ENCODE results near the gene ZFP69B. TPM values are rescaled to one million over a fixed set of nuclear protein-coding genes. Genes with fewer than 3 reads are reported as not detected.
"Not testable (repeated sequence)": the region's sequence is repeated elsewhere in the genome, so short reads cannot be mapped to it uniquely, and the experiment has no call there.

Gene ZFP69B
- total RNA-seq, 1 experiment from 2014 or later, result 3.0 TPM

GRCh38 chr1:40432644-40433390 lies 17.5 kb upstream of the ZFP69B start:
- DNase-seq (ENCODE audit: low spot score), result no peak
- in situ Hi-C loops (cut with HindIII; ENCODE audit: low sequenced_read_pairs), result no loop called here

- in situ Hi-C loops (cut with HindIII; ENCODE audit: low sequenced_read_pairs), result no loop called here
Observed at GRCh38 chr1:40435471-40435870, 14.8 kb upstream of the ZFP69B start.

GRCh38 chr1:40435876-40436275 lies 14.4 kb upstream of the ZFP69B start:
- DNase-seq (ENCODE audit: low spot score), result no peak
- in situ Hi-C loops (cut with HindIII; ENCODE audit: low sequenced_read_pairs), result no loop called here

More at GRCh38 chr1:40435471-40435870, 14.8 kb upstream of the ZFP69B start:
- DNase-seq (ENCODE audit: low spot score), result no peak

GRCh38 chr1:40438391-40439015 lies 11.8 kb upstream of the ZFP69B start:
- in situ Hi-C loops (cut with HindIII; ENCODE audit: low sequenced_read_pairs), result no loop called here
- no peak for DNase-seq (ENCODE audit: low spot score)

- in situ Hi-C loops (cut with HindIII; ENCODE audit: low sequenced_read_pairs), result no loop called here
Observed at GRCh38 chr1:40439247-40439646, 11.0 kb upstream of the ZFP69B start.

DNA sequence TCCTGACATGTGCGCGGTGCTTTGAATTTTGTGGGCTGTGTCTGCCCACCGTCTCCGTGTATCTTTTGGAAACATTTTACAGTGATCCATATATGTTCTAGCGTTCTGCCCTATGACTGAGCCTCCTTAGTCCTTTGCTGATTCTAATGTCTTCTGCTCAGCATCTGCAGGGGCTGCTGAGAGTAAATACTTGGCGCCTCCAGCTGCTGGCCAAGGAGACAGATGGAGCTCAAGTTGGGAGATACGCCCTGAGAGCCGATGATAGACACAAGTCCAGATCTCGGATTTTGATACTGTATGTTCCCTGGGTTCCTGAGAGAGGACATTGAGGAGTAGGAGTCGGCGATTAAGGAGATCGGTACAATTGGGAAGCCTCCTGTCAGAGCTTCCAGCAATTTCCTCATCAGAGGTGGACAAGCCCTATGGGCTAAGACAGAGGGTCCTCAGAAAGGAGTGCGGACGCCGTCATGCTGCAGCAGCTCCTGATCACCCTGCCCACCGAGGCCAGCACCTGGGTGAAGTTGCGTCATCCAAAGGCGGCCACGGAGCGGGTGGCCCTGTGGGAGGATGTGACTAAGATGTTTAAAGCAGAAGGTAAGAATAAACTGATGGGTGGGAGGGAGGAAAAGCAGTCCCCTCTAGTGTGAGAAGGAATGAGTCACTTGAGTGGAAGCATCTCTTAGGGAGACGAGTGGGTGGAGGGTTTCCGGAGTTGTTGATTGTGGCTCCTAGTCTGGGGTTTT lies 390 bp downstream of the ZFP69B start:
- in situ Hi-C loops (cut with HindIII; ENCODE audit: low sequenced_read_pairs), result no loop called here
- peak; percentile 50 for DNase-seq (ENCODE audit: low spot score)

More at GRCh38 chr1:40439247-40439646, 11.0 kb upstream of the ZFP69B start:
- no peak for DNase-seq (ENCODE audit: low spot score)

DNA sequence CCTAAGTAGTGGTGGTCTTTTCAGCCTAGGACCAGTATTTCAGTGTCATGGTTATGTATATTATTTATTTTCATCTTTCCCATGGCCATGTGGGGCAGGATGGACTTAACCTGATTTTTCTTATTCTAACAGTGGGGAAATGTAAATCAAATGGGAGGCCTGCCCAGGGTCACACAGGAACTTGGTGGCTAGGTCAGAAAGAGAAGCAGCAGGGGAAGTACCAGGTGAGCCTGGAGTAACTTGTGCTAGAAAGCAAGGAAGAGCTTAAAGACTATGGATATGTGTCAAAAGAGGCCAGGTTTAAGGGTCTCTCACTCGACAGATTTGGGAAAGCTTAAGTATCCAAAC lies 936 bp downstream of the ZFP69B start:
- DNase-seq (ENCODE audit: low spot score), result peak; percentile 2
- in situ Hi-C loops (cut with HindIII; ENCODE audit: low sequenced_read_pairs), result no loop called here

GRCh38 chr1:40454873-40455272 lies 4.6 kb downstream of the ZFP69B start:
- DNase-seq (ENCODE audit: low spot score), result no peak
- in situ Hi-C loops (cut with HindIII; ENCODE audit: low sequenced_read_pairs), result no loop called here

DNA sequence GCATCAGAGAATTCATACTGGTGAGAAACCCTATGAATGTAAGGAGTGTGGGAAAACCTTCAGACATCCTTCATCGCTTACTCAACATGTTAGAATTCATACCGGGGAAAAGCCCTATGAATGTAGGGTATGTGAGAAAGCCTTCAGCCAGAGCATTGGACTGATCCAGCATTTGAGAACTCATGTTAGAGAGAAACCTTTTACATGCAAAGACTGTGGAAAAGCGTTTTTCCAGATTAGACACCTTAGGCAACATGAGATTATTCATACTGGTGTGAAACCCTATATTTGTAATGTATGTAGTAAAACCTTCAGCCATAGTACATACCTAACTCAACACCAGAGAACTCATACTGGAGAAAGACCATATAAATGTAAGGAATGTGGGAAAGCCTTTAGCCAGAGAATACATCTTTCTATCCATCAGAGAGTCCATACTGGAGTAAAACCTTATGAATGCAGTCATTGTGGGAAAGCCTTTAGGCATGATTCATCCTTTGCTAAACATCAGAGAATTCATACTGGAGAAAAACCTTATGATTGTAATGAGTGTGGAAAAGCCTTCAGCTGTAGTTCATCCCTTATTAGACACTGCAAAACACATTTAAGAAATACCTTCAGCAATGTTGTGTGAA lies 12.8 kb downstream of the ZFP69B start:
- in situ Hi-C loops (cut with HindIII; ENCODE audit: low sequenced_read_pairs), result no loop called here
- DNase-seq (ENCODE audit: low spot score), result no peak

DNA sequence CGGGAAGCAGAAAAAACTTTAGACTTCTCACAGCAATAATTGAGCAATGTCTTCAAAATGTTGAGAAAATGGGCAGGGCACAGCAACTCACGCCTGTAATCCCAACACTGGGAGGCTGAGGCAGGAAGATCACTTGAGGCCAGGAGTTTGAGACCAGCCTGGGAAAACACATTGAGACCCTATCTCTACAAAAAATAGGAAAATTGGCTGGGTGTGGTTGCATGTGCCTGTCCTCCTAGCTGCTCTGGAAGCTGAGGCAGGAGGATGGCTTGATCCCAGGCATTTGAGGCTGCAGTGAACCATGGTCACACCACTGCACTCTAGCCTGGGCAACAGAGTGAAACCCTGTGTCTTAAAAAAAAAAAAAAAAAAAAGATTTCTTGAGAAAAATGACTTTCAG lies 19.1 kb downstream of the ZFP69B start:
- in situ Hi-C loops (cut with HindIII; ENCODE audit: low sequenced_read_pairs), result no loop called here
- DNase-seq (ENCODE audit: low spot score), result no peak

- no peak for DNase-seq (ENCODE audit: low spot score)
- in situ Hi-C loops (cut with HindIII; ENCODE audit: low sequenced_read_pairs), result no loop called here
Observed at GRCh38 chr1:40475268-40475667, 25.0 kb downstream of the ZFP69B start.

DNA sequence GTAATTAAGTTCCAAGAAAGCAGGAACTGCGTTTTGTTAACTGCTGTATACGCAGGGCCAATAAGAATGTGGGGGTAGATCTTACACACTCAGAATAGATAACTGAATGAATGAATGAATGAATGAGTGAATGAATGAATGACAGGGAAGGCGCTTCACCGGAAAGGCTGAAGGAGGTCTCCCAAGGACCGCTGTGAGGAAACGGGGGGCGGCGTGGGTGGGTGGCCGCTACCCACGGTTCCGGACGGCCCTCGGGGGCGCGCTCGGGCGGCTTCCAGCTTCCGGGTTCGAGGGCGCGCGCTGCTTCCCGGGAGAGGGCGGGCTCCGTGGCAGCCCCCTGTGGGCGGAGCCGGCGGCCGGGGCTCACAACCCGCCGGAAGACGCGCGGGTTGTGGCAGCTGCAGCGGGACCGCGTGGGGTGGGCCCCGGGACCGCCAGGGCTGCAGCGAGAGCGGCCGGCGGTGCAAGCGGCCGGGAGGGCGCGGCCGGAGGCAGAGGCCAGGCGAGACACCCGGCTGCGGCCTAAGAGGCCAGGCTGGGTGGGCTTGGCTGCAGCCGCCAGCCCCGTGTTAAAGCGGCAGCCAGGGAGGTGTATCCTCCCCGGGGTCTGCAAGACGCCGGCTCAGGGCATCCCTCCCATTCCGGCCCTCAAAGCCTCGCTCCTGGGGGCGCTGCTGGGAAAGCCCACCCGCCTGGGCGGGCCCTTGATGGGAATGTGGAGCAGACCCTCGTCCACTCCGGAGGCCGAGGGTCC lies 26.8 kb downstream of the ZFP69B start, which contains the start of gene ZFP69:
Gene ZFP69, plus strand, starts transcription at position 367 of the 754 bp plus-strand sequence. CDS start 2,072 bp downstream, outside the sequence.
- in situ Hi-C loops (cut with HindIII; ENCODE audit: low sequenced_read_pairs), result no loop called here
- peak; percentile 32 for DNase-seq (ENCODE audit: low spot score)

DNA sequence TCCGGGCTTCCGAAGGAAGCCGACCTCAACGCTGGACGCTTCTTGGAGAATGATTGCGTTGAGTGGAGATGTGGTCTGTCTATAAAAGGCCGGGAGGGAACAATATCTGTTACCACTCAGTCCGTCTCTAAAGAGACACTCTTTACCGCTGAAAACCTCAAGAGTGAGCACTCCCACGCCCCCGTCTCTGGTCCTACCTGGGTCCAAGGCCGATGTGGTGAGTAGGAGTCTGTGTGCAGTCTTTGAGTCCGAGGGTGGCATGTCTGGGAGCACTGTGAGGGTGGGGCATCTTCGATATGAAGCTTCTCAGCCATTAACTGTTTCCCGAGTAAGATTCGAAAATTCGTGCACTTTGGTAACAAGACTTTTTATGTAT lies 27.4 kb downstream of the ZFP69B start:
- in situ Hi-C loops (cut with HindIII; ENCODE audit: low sequenced_read_pairs), result no loop called here
- DNase-seq (ENCODE audit: low spot score), result peak; percentile 45

DNA sequence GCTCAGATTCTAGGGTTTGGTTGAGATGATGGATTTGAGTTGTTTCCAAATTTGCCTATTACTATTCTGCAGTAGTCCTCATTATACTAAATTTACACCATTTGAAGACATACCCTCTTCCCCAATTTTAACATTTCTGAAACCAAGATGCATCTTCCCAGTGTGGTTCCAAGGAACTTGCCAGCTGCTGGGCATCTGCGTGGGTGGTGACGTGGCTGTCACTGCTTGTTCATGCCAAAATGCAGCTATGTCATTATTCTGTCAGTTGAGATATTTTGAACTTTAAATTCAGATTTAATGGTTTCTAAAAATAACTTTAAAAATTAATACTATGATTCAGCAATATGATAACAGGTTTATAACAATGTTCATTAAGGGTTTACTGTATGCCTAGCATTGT lies 28.0 kb downstream of the ZFP69B start:
- in situ Hi-C loops (cut with HindIII; ENCODE audit: low sequenced_read_pairs), result no loop called here
- DNase-seq (ENCODE audit: low spot score), result peak; percentile 12

- no peak for DNase-seq (ENCODE audit: low spot score)
- in situ Hi-C loops (cut with HindIII; ENCODE audit: low sequenced_read_pairs), result no loop called here
Observed at GRCh38 chr1:40479156-40479555, 28.9 kb downstream of the ZFP69B start.

GRCh38 chr1:40495315-40495903 lies 45.1 kb downstream of the ZFP69B start:
- in situ Hi-C loops (cut with HindIII; ENCODE audit: low sequenced_read_pairs), result no loop called here

GRCh38 chr1:40502651-40503050 lies 52.4 kb downstream of the ZFP69B start:
- DNase-seq (ENCODE audit: low spot score); in situ Hi-C loops (cut with HindIII; ENCODE audit: low sequenced_read_pairs): not testable (repeated sequence)

More at GRCh38 chr1:40495315-40495903, 45.1 kb downstream of the ZFP69B start:
- no peak for DNase-seq (ENCODE audit: low spot score)

DNA sequence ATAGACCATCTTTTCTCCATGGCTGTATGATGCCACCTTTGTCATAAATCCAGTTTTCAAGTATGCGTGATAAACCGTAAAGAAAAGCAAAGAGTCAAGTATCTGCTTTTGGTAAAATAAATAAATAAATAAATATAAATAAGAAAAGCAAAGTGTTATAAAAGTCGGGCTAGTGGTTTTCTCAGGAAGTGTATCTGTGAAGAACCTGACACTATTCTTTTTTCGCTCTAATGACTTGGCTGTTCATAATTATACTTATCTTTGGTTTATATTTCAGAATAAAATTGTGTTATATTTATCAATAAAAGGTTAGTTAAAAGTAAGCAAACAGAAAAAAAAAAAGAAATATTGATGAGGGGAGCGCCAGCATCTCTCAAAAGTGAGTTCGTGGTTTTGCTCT lies 57.7 kb downstream of the ZFP69B start:
- in situ Hi-C loops (cut with HindIII; ENCODE audit: low sequenced_read_pairs), result no loop called here
- DNase-seq (ENCODE audit: low spot score), result no peak

Measured in G401 (cell line).